IMR-90 (cell line): Measurements from ENCODE around the gene PIK3CB. TPM values are rescaled to one million over a fixed set of nuclear protein-coding genes. Genes with fewer than 3 reads are reported as not detected.
"Not testable (repeated sequence)": the region's sequence is repeated elsewhere in the genome, so short reads cannot be mapped to it uniquely, and the experiment has no call there.

Source experiments
- ATAC-seq: fragments of 200-7000 bp; cut with Tn5 transposase; 2 replicates; pipeline ENCODE4 v1.9.1; 2020; ENCODE audit warnings: low read depth, mild to moderate bottlenecking, moderate library complexity
- BruUV-seq: library from RNA; stranded (reverse); fragments of 400-500 nt; replicated peaks from 2 replicates; lab custom pipeline; 2021; lab: Mats Ljungman, UMichigan
- CTCF ChIA-PET: fragments of 300-600 bp; formaldehyde crosslinking; extraction: SDS; loops from one replicate; lab custom pipeline; 2021; ENCODE audit warnings: antibody characterized with exemption; lab: Yijun Ruan, JAX
- POLR2A ChIA-PET: fragments of 300-600 bp; sonication (Branson Sonifier 250); formaldehyde crosslinking; loops from one replicate; lab custom pipeline; 2022; ENCODE audit warnings: antibody characterized with exemption; ENCODE audit not compliant: unreplicated experiment; lab: Charles Lee
- DNase-seq: peaks from one replicate; pipeline ENCODE4 v3.0.0; 2013
- H2AFZ ChIP-seq: replicated peaks from 2 replicates; pipeline ENCODE3; 2013; ENCODE audit warnings: low read length, mild to moderate bottlenecking; ENCODE audit not compliant: poor library complexity
- H2AK5ac ChIP-seq: 2 replicates; pipeline ENCODE4 v1.6.1; 2013; ENCODE audit warnings: low read depth, low read length, inconsistent platforms
- H2AK9ac ChIP-seq: replicated peaks from 2 replicates; pipeline ENCODE3; 2013; ENCODE audit warnings: mild to moderate bottlenecking, low read depth, low read length, moderate library complexity; ENCODE audit not compliant: poor library complexity
- H2BK120ac ChIP-seq: 2 replicates; pipeline ENCODE4 v1.6.1; 2013; ENCODE audit warnings: low read depth, low read length, inconsistent platforms
- H2BK15ac ChIP-seq: 3 replicates; pipeline ENCODE4 v1.6.1; 2013; ENCODE audit warnings: low read depth, low read length, inconsistent platforms
- H2BK20ac ChIP-seq: 2 replicates; pipeline ENCODE4 v1.6.1; 2013; ENCODE audit warnings: low read depth, mild to moderate bottlenecking, inconsistent platforms, low read length, moderate library complexity
- H2BK5ac ChIP-seq: 2 replicates; pipeline ENCODE4 v1.6.1; 2013; ENCODE audit warnings: mild to moderate bottlenecking, low read depth, low read length, inconsistent platforms; ENCODE audit not compliant: poor library complexity, severe bottlenecking
- H3K14ac ChIP-seq: replicated peaks from 2 replicates; pipeline ENCODE4 v1.6.1; 2013; ENCODE audit warnings: low read depth, low read length, inconsistent platforms
- H3K18ac ChIP-seq: 2 replicates; pipeline ENCODE4 v1.6.1; 2013; ENCODE audit warnings: low read depth, low read length, control low read depth
- H3K23ac ChIP-seq: 2 replicates; pipeline ENCODE4 v1.6.1; 2013; ENCODE audit warnings: low read depth, low read length, inconsistent platforms
- H3K27ac ChIP-seq: 2 replicates; pipeline ENCODE4 v1.5.1; 2013; ENCODE audit warnings: mild to moderate bottlenecking, control low read depth, low read length; ENCODE audit not compliant: insufficient read depth
- H3K27me3 ChIP-seq: 2 replicates; pipeline ENCODE4 v1.6.1; 2013; ENCODE audit warnings: low read length; ENCODE audit not compliant: control insufficient read depth, insufficient read depth
- H3K36me3 ChIP-seq: 2 replicates; pipeline ENCODE4 v1.6.1; 2013; ENCODE audit warnings: low read length, mixed read lengths; ENCODE audit not compliant: control insufficient read depth, insufficient read depth
- H3K4ac ChIP-seq: 2 replicates; pipeline ENCODE4 v1.6.1; 2013; ENCODE audit warnings: low read depth, low read length, inconsistent platforms
- H3K4me1 ChIP-seq: 2 replicates; pipeline ENCODE4 v1.6.1; 2013; ENCODE audit warnings: low read length, mixed read lengths; ENCODE audit not compliant: control insufficient read depth, insufficient read depth
- H3K4me2 ChIP-seq: 2 replicates; pipeline ENCODE4 v1.6.1; 2013; ENCODE audit warnings: low read depth, mild to moderate bottlenecking, control low read depth, low read length, moderate library complexity
- H3K4me3 ChIP-seq: 2 replicates; pipeline ENCODE4 v1.5.1; 2013; ENCODE audit warnings: low read depth, mild to moderate bottlenecking, control low read depth, low read length, moderate library complexity; ENCODE audit not compliant: insufficient read depth
- H3K56ac ChIP-seq: 2 replicates; pipeline ENCODE4 v1.6.1; 2013; ENCODE audit warnings: low read length, inconsistent platforms; ENCODE audit not compliant: insufficient read depth; ENCODE audit errors: extremely low read depth
- H3K79me1 ChIP-seq, 2 experiments: 2 replicates each; pipeline ENCODE4 v1.6.1; 2013; ENCODE audit warnings: low read length in 2 of 2, inconsistent platforms in 1 of 2, low read depth in 1 of 2
- H3K9ac ChIP-seq: 2 replicates; pipeline ENCODE4 v1.6.1; 2013; ENCODE audit warnings: low read depth, low read length, control low read depth
- H3K9me1 ChIP-seq: 2 replicates; pipeline ENCODE4 v1.6.1; 2013; ENCODE audit warnings: low read length, inconsistent platforms; ENCODE audit not compliant: insufficient read depth
- H3K9me3 ChIP-seq: 2 replicates; pipeline ENCODE4 v1.6.1; 2013; ENCODE audit warnings: low read length; ENCODE audit not compliant: control insufficient read depth, insufficient read depth
- H4K20me1 ChIP-seq: 2 replicates; pipeline ENCODE4 v1.6.1; 2013; ENCODE audit warnings: low read length, inconsistent platforms; ENCODE audit not compliant: insufficient read depth
- H4K5ac ChIP-seq: 2 replicates; pipeline ENCODE4 v1.6.1; 2013; ENCODE audit warnings: mild to moderate bottlenecking, low read depth, low read length, control low read depth
- H4K8ac ChIP-seq, 2 experiments: 2 replicates each; pipeline ENCODE4 v1.6.1; 2013; ENCODE audit warnings: low read depth in 2 of 2, low read length in 2 of 2, control low read depth in 1 of 2, inconsistent platforms in 1 of 2
- H4K91ac ChIP-seq: 2 replicates; pipeline ENCODE4 v1.6.1; 2013; ENCODE audit warnings: low read depth, low read length, inconsistent platforms; ENCODE audit not compliant: insufficient read depth
- WGBS, 2 experiments: methylation state at CpG; one replicate each; pipeline versions ENCODE4 v1.1.5 to v1.1.7; 2013; ENCODE audit warnings: missing lambda C conversion rate in 2 of 2; ENCODE audit not compliant: insufficient read length in 1 of 2; ENCODE audit errors: extremely low coverage in 2 of 2; 5-methylcytosine and 5-hydroxymethylcytosine counted together
- dilution Hi-C: fragments of 300-500 bp; cut with HindIII; formaldehyde crosslinking; loops from one replicate; pipeline ENCODE4 v1.14.3; 2018; ENCODE audit warnings: low sequenced_read_pairs; ENCODE audit not compliant: unreplicated experiment
- in situ Hi-C: fragments of 300-500 bp; cut with MboI; formaldehyde crosslinking; loops from 3 replicates; pipeline ENCODE4 v1.14.3; 2019; ENCODE audit warnings: low sequenced_read_pairs, inconsistent platforms, mixed read lengths
- intact Hi-C: fragments of 100-400 bp; cut with micrococcal nuclease; formaldehyde crosslinking; loops from 2 replicates; pipeline ENCODE4 v1.10.0; 2022
- polyA plus RNA-seq, 3 experiments: library from polyadenylated mRNA; depleted of rRNA; stranded (reverse); fragments of >200 nt; gene quantifications; 2 replicates each; pipeline ENCODE4 v1.2.3, GENCODE V29; 2012; ENCODE audit warnings: low replicate concordance in 1 of 3
- total RNA-seq: library from RNA; depleted of rRNA; stranded (reverse); fragments of >200 nt; gene quantifications from 2 replicates; pipeline ENCODE4 v1.2.3, GENCODE V29; 2012

PIK3CB gene
- total and polyA plus RNA-seq, 2 of the 4 experiments (the other 2 are of a cell fraction), result 6.3 to 6.8 TPM

- H2BK5ac ChIP-seq, ATAC-seq, H3K14ac ChIP-seq, H3K9ac ChIP-seq, H4K20me1 ChIP-seq, H3K4me2 ChIP-seq, in situ Hi-C loops, H3K27ac ChIP-seq, H4K91ac ChIP-seq, POLR2A ChIA-PET, H3K9me3 ChIP-seq, H4K5ac ChIP-seq, H2AK5ac ChIP-seq, H2AK9ac ChIP-seq, intact Hi-C loops, H3K4ac ChIP-seq, H3K4me3 ChIP-seq, H2AFZ ChIP-seq, H3K36me3 ChIP-seq, dilution Hi-C loops, DNase-seq, H2BK15ac ChIP-seq, H3K18ac ChIP-seq, H3K23ac ChIP-seq, H3K56ac ChIP-seq, H3K4me1 ChIP-seq, H4K8ac ChIP-seq, H2BK20ac ChIP-seq, BruUV-seq, H3K9me1 ChIP-seq, H3K27me3 ChIP-seq, H2BK120ac ChIP-seq, CTCF ChIA-PET: not testable (repeated sequence)
- WGBS, 2 experiments, result no CpG with 5 or more reads among the region's 7 CpGs
- peaks cover 9 to 24% of the 10 kb centered on the region in 2 experiments; a peak in 3 of 4 replicates for H3K79me1 ChIP-seq
Observed at GRCh38 chr3:138785362-138785857, 49.3 kb downstream of the PIK3CB start.
